H4 (cell line): Measurements from ENCODE around the gene C6orf89. TPM values are rescaled to one million over a fixed set of nuclear protein-coding genes. Genes with fewer than 3 reads are reported as not detected.

Experiments
- DNase-seq: peaks from one replicate; pipeline ENCODE4 v3.0.0-alpha.2; 2015; ENCODE audit warnings: low spot score
- total RNA-seq: library from RNA; depleted of rRNA; stranded (reverse); fragments of >200 nt; shearing (Covaris generic); gene quantifications from 2 replicates; pipeline ENCODE4 v1.2.3, GENCODE V29; 2014

Gene C6orf89
- total RNA-seq, 1 experiment from 2014 or later = 39.6 TPM

DNA sequence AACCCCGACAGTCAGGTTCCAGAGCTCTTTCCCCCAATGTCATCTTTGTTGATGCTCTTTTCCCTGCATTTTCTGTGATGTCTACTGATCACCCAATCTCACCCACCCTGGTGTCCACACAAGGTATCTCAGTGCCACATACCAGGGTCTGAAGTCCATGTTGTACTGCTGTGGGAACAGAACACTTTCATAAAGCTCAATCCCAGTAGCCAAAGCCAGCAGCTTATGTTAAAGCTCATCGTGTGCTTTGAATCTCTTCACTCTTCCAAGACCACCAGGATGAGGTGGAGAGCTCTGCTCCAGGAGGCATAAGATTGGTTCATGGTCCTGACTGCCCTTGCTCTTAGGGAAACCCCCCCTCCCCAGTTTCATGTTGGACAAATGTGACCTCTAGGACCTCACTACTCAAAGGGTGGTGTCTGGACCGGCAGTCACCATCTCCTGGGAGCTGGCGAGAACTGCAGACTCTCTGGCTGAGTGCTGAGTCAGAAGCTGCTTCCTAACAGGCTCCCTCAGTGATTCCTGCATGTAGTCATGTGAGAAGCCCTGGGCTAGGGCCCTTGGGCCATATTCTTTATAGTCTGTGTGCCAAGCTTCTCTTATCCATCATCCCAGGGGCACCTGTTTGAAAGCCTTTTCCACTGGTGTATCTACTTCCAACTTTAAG lies 33.1 kb upstream of the C6orf89 start:
- DNase-seq = peak; percentile 23

DNA sequence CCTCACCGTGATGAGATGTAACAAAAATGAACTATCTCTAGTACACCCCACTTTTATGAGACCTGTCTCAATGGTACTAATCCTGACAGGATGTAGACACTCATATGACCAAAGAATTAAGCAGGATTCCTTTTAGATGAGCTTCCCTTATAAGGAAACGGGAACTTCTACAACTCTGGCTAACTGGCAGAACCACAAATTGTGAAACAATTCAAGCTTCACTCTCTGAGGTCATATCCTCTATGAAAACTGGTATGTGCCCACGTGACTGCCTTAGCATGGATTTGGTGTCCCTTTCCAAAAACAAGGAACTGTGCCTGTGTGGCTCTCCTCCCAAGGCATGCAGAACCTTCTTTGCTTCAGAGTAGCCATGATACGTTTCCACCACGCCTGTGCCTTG lies 32.4 kb upstream of the C6orf89 start:
- peak; percentile 78 for DNase-seq

DNA sequence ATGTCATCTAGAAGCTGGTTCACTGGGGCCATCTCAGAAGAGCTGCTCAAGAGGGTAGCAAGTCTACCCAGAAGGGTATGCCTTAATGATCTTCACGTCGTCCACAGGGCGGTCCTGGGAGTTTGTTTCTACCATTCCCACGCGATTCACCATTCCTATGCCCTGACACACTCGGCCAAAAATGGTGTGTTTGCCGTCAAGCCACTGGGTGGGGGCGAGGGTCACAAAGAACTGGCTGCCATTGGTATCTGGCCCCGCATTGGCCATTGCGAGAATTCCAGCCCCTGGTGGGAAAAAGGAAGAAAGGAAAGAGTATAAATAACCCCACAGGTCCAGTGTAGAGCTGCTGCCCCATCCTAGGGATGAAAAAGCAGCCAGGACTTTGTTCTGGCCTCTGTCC lies 30.0 kb upstream of the C6orf89 start:
- no peak for DNase-seq

DNA sequence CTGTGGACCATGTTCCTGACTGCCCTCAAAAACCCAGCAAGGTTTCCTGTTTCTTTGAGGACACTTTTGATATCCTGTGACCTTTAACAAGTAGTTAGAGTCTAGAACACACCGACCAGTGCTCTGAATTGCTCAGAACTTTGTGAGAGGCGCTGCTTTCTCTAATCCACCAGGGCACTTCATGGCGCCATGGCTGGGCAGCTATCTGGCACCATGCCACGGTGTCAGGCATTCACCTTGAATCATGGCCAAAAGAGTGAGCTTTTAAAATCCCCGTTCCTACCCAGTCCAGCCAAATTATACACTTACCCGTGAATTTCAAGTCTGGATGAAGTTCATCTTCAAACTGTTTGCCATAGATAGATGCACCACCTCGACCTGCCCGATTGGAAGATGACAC lies 29.5 kb upstream of the C6orf89 start:
- no peak for DNase-seq

DNA sequence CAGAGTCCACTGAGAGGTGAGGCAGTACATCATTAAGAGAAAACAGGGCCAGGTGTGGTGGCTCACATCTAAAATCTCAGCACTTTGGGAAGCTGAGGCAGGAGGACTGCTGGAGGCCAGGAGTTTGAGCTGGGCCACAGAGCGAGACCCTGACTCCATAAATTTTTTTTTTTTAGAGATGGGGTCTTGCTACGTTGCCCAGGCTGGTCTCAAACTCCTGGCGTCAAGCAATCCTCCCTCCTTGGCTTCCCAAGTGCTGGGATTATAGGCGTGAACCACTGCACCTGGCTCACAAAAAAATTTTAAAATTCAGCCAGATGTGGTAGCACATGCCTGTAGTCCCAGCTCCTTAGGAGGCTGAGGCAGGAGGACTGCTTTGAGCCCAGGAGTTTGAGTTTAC lies 28.4 kb upstream of the C6orf89 start:
- DNase-seq = no peak

DNA sequence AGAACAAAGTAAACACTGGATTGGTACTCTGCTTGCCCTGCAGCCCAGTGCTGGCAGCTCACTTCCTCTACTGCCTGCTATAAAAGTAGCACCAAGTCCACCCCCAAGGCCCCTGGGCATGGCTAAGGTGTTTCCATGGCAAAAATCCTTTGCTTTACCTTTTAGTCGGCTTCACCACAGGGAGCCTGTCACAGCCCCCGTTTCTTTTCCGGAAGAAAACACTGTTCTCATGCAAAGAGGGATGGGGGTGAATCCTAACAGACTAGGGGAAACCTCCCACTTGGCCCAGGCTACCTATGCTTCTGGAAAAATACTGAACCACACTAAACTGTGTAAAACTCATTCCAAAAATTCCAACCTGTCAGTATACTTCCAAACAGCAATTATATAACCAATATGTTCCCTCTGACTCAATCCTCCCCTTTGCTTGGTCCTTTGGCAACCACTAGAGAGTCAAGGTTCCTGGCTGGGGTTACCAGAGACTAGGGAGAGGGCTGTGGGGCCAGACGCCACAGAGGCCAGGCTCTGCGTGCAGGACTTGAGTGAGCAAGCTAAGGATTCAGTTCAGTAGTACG lies 27.3 kb upstream of the C6orf89 start:
- no peak for DNase-seq

DNA sequence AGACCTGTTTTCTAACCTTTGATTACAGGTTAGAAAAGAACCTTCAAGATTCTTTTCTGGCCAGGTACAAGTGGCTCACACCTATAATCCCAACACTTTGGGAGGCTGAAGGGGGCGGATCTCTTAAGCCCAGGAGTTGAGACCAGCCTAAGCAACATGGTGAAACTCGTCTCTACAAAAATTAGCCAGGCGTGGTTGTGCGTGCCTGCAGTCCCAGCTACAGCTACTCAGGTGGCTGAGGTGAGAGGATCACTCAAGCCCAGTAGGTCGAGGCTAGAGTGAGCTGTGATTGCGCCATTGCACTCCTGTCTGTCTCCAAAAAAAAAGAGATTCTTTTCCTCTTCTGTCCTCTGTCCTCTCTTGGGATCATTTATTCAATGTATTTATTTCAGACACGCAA lies 25.6 kb upstream of the C6orf89 start:
- no peak for DNase-seq

DNA sequence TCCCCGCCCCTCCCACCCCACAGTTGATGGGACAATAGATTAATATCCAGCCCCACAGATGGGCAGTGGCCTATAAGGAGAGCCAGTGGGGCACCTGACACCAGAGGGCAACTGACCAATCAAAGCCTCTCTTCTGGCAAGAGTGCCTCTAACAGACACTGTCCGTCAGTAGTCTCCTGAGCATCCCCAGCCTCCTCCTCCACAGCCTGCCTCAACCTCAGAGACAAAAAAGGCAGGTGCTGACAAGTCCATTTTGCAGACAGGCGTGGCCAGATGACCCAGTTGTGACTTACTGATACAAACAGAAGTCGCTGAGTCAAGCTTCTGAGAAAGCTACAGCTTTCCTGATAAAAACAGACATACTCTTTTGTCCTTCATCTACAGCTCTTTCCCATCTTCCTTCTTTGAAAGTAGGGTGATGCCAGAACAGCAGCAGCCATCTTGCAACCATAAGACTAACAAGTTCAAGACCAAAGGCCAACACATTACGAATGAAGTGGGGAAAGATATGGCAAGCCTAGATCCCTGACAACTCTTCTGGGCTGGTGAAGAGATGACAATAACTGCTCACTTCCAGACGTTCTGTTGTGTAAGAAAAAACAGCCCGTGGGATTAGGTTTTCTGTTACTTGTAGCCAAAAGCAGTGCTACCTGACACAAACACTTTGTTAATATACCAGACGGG lies 23.4 kb upstream of the C6orf89 start:
- DNase-seq = no peak

DNA sequence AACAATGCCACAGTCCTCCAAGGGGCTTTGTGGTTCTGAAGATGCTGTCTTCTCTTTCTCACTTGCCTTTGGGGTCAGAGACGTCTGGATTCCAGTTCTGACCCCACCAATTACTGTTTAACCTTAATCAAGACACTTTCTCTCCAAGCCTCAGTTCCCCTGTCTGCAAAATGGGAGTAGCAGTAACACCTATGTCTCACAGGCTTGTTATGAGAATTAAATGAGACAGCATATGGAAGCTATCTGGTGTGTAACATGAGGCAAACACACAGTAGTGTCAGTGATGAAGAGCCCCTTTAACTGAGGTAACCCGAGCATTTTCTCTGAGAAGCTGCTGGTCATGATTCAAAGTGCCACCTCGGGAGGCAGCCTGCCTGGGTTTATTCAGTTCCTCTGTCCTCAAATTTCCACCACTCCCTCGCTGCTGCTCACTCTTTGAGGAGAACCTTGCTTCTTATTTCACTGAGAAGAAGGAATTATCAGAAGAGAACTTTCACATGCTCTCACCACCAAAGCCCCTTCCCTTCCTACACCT lies 22.8 kb upstream of the C6orf89 start:
- no peak for DNase-seq

DNA sequence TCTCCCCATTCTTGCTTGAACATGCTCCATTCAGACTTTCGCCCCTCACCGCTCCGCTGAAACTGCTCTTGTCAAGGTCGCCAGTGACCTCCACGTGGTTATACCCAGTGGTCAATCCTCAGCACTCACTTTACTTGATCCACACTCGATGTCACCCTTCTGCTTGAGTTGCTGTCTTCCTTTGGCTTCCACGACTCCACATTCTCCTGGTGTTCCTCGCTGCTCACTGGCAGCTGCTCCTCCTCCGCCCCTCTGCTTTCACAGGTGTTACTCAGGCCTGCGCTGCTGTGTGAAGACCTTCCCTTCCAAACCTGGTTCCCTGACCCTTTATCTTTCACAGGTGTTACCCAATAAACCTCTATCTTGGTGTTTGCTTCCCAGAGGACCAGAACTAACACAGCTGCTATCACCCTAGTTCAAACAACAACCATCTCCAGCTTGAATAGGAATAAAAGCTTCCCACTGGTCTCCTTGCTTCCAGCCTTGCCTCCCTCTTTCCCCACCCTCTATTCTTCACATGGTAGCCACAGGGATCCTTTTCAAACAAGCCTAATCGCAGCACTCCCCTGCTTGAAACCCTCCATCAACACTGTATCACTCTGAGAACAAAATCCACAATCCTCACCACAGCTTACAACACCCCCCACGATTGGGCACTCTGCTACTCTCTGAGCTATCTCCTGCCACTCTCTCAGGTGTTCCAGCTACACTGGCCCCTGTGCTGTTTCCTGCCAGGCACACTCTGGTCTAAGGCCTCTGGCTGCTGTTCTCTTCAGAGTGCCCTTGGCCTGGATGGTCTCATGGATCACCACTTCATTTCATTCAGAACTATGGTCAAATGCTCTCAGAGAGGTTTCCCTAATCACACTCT lies 21.8 kb upstream of the C6orf89 start:
- DNase-seq = no peak

DNA sequence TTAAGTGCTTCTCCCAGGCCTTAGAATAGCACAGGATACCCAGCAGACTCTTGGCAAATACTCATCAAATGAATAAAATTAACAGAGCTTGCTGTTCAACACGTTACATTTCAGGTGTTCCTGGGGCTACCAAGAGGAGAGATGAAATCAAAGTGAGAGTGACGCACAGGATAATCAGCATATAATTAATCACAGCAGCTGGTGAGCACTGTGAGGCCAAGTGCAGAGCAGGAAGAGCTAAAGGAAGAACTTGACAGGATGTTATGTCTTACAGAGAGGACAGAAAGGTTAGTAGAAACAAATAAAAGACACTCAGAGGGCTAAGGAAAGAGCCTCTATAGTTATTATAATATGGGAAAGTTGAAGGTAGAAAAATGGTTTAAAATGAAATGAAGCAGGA lies 19.9 kb upstream of the C6orf89 start:
- no peak for DNase-seq

DNA sequence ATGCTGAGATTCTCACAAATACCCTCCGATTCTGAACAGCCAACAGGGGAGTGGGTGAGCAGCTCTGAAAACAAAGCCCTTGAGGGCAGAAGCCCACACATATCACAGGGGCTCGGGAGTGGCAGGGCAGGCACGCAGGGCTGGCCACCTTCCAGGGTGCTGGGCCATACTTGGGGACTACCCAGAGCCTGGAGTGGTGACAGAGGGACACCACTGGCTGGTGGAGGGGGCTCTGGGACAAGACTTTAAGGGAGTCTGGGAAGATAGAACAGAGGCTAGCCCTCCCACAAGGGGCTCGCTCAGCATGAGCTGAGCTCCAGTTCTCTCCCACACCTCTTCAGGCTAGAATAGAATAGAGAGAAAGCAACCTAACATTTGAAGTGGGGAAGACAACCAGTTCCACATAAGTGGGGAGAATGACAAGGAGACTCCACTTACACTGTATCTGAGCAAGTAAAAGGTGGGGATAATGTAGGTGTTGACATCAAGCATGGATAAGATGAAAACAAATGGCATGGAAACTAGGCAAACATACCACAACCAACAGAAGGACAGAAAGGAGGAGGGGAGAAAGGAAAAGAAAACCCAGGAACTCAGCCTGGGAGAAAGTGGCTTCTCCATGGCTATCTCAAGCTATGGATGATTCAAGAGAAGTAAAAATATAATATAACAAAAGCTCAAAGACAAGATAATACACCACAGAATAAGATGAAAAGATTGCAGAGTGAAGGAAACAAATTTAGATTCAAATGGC lies 18.1 kb upstream of the C6orf89 start:
- DNase-seq = no peak

DNA sequence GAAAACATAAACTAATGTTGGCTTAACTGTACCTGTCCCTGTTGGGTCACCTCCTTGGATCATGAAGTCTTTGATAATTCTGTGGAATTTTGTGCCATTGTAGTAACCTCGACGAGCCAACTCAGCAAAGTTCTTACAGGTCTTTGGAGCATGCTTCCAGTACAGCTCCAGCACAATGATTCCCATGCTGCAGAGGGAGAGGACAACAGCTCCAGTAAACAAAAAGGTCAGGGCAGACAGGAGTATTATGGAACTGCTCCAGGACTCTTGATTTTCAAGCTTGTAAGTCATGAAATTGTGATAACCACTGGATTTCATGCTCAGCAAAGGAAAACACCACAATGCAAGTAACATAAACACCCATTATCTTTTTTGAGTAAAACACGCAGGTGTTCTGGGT lies 14.1 kb upstream of the C6orf89 start:
- no peak for DNase-seq

DNA sequence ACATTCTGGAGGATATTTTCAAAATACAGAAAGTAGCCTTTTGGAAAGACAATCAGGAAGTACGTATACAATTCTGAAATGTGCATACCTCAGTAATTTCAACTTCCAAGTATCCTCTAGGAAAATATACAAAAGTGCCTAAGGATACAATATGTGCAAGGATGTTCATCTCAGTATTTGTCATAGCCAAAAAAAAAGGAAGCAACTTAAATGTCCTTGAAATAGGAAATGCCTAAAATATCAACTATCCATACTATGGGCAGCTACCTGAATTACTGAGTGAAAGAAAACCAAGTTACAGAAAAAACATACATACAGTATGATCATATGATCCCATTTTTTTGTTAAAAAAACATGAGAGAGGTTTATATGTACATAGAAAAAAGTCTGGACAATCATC lies 12.6 kb upstream of the C6orf89 start:
- no peak for DNase-seq

DNA sequence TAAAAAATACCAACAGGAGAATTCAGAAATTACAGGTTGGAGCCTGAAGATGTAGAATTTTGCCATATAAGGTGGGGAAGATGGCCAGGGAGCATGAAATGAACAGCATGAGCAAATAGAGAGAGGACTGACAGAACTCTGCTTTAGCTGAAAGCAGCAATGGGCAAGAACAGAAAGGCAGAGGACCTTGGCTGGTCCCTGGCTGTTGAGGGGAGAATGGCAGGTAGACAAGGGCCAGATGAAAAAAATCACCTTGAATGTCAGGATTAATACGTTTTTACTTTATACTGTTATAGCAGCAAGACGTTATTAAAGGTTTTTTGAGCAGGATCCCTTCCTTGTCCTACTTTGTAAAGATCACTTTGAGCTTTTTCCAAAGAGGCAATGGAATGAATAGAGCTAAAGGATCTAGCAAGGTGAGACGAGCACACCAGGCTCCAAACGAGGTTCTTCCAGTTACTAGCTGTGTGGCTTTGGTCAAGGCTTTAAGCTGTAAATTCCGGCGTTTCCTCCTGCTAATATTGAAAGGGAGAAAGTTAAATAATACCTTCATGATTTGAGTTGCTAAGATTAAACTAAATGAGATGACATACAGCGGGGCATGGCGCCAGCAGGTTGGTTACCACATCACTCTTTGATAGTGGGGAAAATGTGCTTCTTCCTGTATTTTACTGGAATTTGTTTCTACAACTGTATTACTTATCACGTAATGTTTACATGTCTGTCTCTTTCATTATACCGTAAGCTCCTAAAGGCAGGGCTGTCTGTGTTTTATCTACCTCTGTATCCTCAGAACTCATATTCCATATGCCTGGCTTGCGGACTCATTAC lies 11.9 kb upstream of the C6orf89 start:
- DNase-seq = no peak

DNA sequence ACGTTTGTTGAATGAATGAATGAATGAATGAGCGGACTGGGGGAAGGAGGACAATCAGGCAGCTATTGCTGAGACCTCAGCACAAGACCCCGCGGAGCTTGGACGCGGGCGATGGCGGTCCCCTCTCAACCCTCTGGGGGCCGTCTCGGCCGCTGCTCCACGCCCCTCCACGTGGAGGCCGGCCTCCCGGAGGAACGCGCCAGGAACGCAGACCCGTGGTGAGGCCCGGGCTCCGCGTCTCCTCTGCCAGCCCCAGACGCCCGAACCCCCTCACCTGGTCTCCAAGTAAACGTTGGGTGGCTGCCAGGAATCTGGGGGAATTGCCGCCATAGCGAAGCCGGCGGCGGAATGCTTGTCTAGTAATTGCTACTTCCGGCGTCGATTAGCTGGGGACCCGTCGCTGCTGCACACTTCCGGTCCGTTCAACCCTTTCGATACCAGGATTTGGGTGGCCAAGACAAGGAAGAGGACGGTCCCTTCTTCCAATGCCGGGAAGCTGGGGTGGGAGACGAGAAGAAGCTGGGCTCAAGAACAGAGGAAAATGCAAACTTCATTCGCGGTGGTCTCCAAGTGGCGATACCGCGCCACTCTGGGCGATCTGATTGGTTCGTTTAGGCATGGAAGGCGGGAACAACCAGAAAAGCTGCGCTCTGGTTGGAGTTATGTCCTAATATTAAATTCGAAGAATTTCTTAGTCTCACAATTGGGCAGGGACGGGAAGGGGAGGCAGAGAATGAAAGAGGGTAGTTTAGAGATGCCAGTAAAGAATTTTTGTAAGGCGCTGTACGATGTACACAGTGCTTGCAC lies 11.1 kb upstream of the C6orf89 start, which contains the start of gene PPIL1:
Gene PPIL1, minus strand, starts transcription at position 361 of the 807 bp plus-strand sequence. Its CDS starts 31 bp downstream, at position 330.
- DNase-seq = peak; percentile 87

DNA sequence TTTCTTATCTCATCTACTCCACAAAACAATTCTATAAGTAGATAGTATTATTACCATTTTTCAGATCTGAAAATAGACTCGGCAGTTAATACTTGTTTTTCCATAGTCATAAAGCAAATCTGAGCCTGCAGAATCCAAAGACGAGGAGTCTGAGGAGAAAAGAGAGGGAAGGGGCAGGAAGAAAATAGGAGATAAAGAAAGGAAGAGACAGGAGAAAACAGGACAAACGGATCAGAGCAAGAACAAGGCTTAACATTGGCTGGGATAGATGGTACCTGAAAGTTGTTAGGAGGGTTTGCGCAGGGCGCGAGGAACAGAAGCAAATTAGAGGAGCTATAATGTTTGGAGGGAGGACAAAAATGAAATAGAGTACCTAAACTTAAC lies 10.5 kb upstream of the C6orf89 start:
- DNase-seq = no peak

DNA sequence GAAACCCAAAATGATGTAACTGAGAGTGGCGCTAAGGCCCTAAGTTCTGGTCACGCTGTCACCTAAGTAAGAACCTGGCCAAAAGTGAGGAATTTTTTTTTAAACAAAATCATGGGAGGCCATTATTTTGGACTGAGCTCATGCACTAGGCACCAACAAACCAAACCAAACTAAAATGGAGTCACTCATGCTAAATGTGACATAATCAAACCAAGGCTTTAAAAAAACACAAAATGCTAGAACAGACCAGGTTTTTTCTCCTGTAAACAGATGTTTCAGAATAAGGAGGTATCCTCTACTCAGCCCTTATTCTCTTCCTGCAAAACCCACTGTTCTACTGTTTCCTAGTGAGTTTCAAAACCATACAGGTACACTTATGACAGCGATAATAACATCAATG lies 1.1 kb upstream of the C6orf89 start:
- DNase-seq = no peak

DNA sequence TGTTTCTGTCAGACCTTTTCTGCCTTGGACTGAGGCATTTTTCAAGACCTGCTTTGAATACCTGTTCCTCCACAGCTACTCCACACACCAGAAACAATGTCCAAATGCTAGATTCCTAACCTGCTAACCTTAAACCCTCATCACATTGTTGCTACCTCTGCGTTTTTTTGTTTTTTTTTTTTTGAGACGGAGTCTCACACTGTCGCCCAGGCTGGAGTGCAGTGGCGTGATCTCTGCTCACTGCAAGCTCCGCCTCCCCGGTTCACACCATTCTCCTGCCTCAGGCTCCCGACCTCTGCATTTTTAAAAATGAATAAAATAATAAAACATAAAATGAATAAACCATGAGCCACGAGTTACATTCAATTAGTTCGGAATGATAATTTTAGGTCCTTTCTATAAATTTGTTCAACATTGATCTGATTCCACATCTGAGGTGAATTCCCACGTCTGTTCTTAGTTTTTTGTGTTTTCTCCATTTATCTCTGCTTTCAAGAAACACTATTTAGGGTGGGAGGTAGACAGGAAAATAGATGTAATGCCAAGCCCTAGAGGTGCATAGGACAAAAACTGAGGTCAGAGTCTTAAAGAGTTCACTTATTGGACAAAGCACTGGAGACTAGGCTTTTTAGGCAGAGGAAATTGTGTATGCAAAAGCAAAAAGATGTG lies 1.3 kb downstream of the C6orf89 start:
- no peak for DNase-seq
